Measurements from ENCODE around the gene NSUN2. TPM values are rescaled to one million over a fixed set of nuclear protein-coding genes. Genes with fewer than 3 reads are reported as not detected.
"Not testable (repeated sequence)": the region's sequence is repeated elsewhere in the genome, so short reads cannot be mapped to it uniquely, and the experiment has no call there.

Gene NSUN2
- polyA plus RNA-seq, 1 experiment, result 31.2 TPM

GRCh38 chr5:6673031-6673430 is 40.2 kb upstream of the NSUN2 start:
- H3K27me3 ChIP-seq (ENCODE audit: control insufficient read depth, insufficient read depth, low read length), result no peaks in the 10 kb centered on the region
- ChIA-PET CTCF (interaction anchor here (0.6 to 1.3 kb wide), 3 partner anchors 14 to 72 kb away, joined by 3 to 6 read pairs (median 3); no protein-coding TSS in a partner anchor), POLR2A (no interaction called here)
- DNase-seq (ENCODE audit: low read depth), result no peak
- TF ChIP-seq CTCF (IDR thresholded peaks at IDR 0.05; ENCODE audit: insufficient read depth, low read depth, low read length), result no peak
- 0 out of 2 replicates have a peak, but pooled peaks cover 4% of the 10 kb centered on the region for H3K36me3 ChIP-seq (ENCODE audit: control insufficient read depth, insufficient read depth, low read length)
- no peak overlapping the region for H3K4me3 ChIP-seq (ENCODE audit: low read depth, low read length)

GRCh38 chr5:6668717-6669116 is 35.9 kb upstream of the NSUN2 start:
- H3K4me3 ChIP-seq (ENCODE audit: low read depth, low read length); H3K36me3 ChIP-seq (ENCODE audit: control insufficient read depth, insufficient read depth, low read length); CTCF ChIA-PET; DNase-seq (ENCODE audit: low read depth); H3K27me3 ChIP-seq (ENCODE audit: control insufficient read depth, insufficient read depth, low read length); POLR2A ChIA-PET: not testable (repeated sequence)

- CTCF ChIA-PET, result no interaction called here
- no peaks in the 10 kb centered on the region for H3K27me3 ChIP-seq (ENCODE audit: control insufficient read depth, insufficient read depth, low read length)
- H3K4me3 ChIP-seq (ENCODE audit: low read depth, low read length), result no peak overlapping the region
- no peak for TF ChIP-seq CTCF (IDR thresholded peaks at IDR 0.05; ENCODE audit: insufficient read depth, low read depth, low read length)
- DNase-seq (ENCODE audit: low read depth), result no peak
- H3K36me3 ChIP-seq (ENCODE audit: control insufficient read depth, insufficient read depth, low read length), result peaks cover 7% of the 10 kb centered on the region
- POLR2A ChIA-PET, result no interaction called here
Observed at GRCh38 chr5:6667648-6668047, 34.8 kb upstream of the NSUN2 start.

GRCh38 chr5:6666762-6667161 is 33.9 kb upstream of the NSUN2 start:
- CTCF ChIA-PET, result no interaction called here
- H3K27me3 ChIP-seq (ENCODE audit: control insufficient read depth, insufficient read depth, low read length), result no peaks in the 10 kb centered on the region
- no peak for DNase-seq (ENCODE audit: low read depth)
- no peak for TF ChIP-seq CTCF (IDR thresholded peaks at IDR 0.05; ENCODE audit: insufficient read depth, low read depth, low read length)
- POLR2A ChIA-PET, result no interaction called here
- H3K36me3 ChIP-seq (ENCODE audit: control insufficient read depth, insufficient read depth, low read length), result peaks cover 7% of the 10 kb centered on the region
- no peak overlapping the region for H3K4me3 ChIP-seq (ENCODE audit: low read depth, low read length)

GRCh38 chr5:6660688-6661087 is 27.8 kb upstream of the NSUN2 start:
- TF ChIP-seq CTCF (IDR thresholded peaks at IDR 0.05; ENCODE audit: insufficient read depth, low read depth, low read length), result no peak
- POLR2A ChIA-PET, result no interaction called here
- Histone ChIP-seq H3K36me3 (ENCODE audit: control insufficient read depth, insufficient read depth, low read length) (peaks cover 5% of the 10 kb centered on the region), H3K27me3 (ENCODE audit: control insufficient read depth, insufficient read depth, low read length) (no peaks in the 10 kb centered on the region), H3K4me3 (ENCODE audit: low read depth, low read length) (no peak overlapping the region)
- DNase-seq (ENCODE audit: low read depth), result no peak
- CTCF ChIA-PET, result interaction anchor here (0.6 kb wide), 1 partner anchor 98 kb away, joined by 3 read pairs; no protein-coding TSS in a partner anchor

GRCh38 chr5:6659941-6660684 is 27.3 kb upstream of the NSUN2 start:
- CTCF ChIA-PET, result interaction anchor here (0.6 kb wide), 1 partner anchor 98 kb away, joined by 3 read pairs; no protein-coding TSS in a partner anchor
- Histone ChIP-seq H3K36me3 (ENCODE audit: control insufficient read depth, insufficient read depth, low read length) (peaks cover 6% of the 10 kb centered on the region), H3K27me3 (ENCODE audit: control insufficient read depth, insufficient read depth, low read length) (no peaks in the 10 kb centered on the region), H3K4me3 (ENCODE audit: low read depth, low read length) (no peak overlapping the region)
- TF ChIP-seq CTCF (IDR thresholded peaks at IDR 0.05; ENCODE audit: insufficient read depth, low read depth, low read length), result no peak
- DNase-seq (ENCODE audit: low read depth), result no peak
- POLR2A ChIA-PET, result no interaction called here

Data from BJ (cell line).